Measurements from ENCODE around the gene PPFIBP1.

Gene PPFIBP1

GRCh38 chr12:27672643-27673042, 148.6 kb downstream of the PPFIBP1 start:
- DNase-seq = no peak

GRCh38 chr12:27673101-27673718, 149.2 kb downstream of the PPFIBP1 start:
- DNase-seq = no peak

GRCh38 chr12:27674989-27675388, 151.0 kb downstream of the PPFIBP1 start:
- no peak for DNase-seq

GRCh38 chr12:27680619-27681018, 156.6 kb downstream of the PPFIBP1 start:
- DNase-seq = no peak

- no peak for DNase-seq
Observed at GRCh38 chr12:27682534-27682933, 158.5 kb downstream of the PPFIBP1 start.

GRCh38 chr12:27685274-27685673, 161.3 kb downstream of the PPFIBP1 start:
- DNase-seq = no peak

- DNase-seq = no peak
Observed at GRCh38 chr12:27686147-27686546, 162.1 kb downstream of the PPFIBP1 start.

GRCh38 chr12:27688671-27689070, 164.7 kb downstream of the PPFIBP1 start:
- DNase-seq = no peak

- DNase-seq = no peak
Observed at GRCh38 chr12:27689558-27690180, 165.7 kb downstream of the PPFIBP1 start.

- DNase-seq = no peak
Observed at GRCh38 chr12:27693403-27693802, 169.4 kb downstream of the PPFIBP1 start.

GRCh38 chr12:27695556-27696292, 171.7 kb downstream of the PPFIBP1 start:
- DNase-seq = no peak

- no peak for DNase-seq
Observed at GRCh38 chr12:27696293-27696652, 172.3 kb downstream of the PPFIBP1 start, which contains the start of gene REP15. Gene REP15 (plus strand): TSS chr12:27696447. CDS start chr12:27696563, 116 bp downstream.

- DNase-seq = no peak
Observed at GRCh38 chr12:27696864-27697564, 173.0 kb downstream of the PPFIBP1 start.

- peak; percentile 93 to 98 for DNase-seq
Observed at GRCh38 chr12:27703720-27704452, 179.9 kb downstream of the PPFIBP1 start.

- DNase-seq = no peak
Observed at GRCh38 chr12:27705263-27705662, 181.3 kb downstream of the PPFIBP1 start.

GRCh38 chr12:27707216-27707615, 183.2 kb downstream of the PPFIBP1 start:
- DNase-seq = no peak

GRCh38 chr12:27709212-27709931, 185.4 kb downstream of the PPFIBP1 start:
- no peak for DNase-seq

- peak; percentile 14 to 50 for DNase-seq
Observed at GRCh38 chr12:27709932-27710591, 186.1 kb downstream of the PPFIBP1 start.

GRCh38 chr12:27710592-27711316, 186.7 kb downstream of the PPFIBP1 start, which contains the start of gene MRPS35:
Gene MRPS35 (plus strand): TSS chr12:27710832. CDS start chr12:27710844, 12 bp downstream.
- peak; percentile 90 to 95 for DNase-seq

- DNase-seq = no peak
Observed at GRCh38 chr12:27711317-27711682, 187.3 kb downstream of the PPFIBP1 start.
